Tibial nerve (tissue), 4 donors: Measurements from ENCODE around the gene WASF2.
A peak's percentile ranks its signal among the peaks of the same experiment; 100 is the strongest.

Source experiments
- EP300 ChIP-seq, 2 donors: sonication (generic); formaldehyde crosslinking; IDR thresholded peaks; one replicate each; pipeline ENCODE4 v1.6.1; 2017; ENCODE audit warnings: antibody characterized with exemption in 2 of 2, mild to moderate bottlenecking in 1 of 2
- TF ChIP-seq, protein P1 (sequence below), 5 experiments: fragments of 200-600 bp in 3 of 5; fragments of 450-650 bp in 2 of 5; sonication (generic) in 3 of 5; IDR thresholded peaks; one replicate each; pipeline ENCODE4 v1.5.1; 2016 to 2019; ENCODE audit warnings: antibody characterized with exemption in 5 of 5, mild to moderate bottlenecking in 3 of 5, moderate library complexity in 2 of 5

DNA sequence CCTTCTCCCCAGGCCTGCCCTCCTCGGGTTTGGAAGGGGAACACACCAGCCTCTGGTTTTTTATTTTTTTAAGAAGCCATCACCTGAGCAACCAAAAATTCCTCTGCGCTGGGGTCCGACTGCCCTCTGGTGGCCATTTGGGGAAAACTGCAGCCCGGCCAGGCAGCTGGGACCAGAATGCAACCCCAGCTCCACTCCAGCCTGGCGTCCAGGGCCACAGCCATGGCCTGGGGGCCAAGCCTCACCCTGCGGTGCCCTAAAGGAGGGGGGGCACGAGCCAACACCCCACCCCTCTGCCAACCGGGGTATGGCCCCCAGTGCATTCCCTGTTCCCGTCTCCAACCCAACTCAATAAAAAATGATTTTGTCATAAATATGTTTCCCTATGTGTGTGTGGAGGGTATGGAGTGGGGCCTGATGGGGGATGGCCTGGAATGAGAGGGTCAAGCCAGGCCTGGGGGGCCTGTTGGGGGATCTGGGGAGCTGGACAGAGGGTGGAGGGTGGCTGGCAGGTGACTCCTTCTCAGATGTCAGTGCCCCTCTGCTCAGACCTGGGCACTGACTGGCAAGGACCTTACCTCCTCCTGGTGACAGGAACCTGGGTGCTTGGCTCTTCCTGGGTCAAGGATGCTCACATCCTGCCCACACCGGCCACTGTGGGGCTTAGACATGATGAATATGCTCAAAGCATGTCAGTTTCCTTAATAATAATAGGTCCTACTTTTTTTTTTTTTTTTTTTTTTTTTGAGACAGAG, 94.3 kb downstream of the WASF2 start:
- no peak for TF ChIP-seq EP300 (IDR thresholded peaks at IDR 0.05)
- TF ChIP-seq, protein P1, sequence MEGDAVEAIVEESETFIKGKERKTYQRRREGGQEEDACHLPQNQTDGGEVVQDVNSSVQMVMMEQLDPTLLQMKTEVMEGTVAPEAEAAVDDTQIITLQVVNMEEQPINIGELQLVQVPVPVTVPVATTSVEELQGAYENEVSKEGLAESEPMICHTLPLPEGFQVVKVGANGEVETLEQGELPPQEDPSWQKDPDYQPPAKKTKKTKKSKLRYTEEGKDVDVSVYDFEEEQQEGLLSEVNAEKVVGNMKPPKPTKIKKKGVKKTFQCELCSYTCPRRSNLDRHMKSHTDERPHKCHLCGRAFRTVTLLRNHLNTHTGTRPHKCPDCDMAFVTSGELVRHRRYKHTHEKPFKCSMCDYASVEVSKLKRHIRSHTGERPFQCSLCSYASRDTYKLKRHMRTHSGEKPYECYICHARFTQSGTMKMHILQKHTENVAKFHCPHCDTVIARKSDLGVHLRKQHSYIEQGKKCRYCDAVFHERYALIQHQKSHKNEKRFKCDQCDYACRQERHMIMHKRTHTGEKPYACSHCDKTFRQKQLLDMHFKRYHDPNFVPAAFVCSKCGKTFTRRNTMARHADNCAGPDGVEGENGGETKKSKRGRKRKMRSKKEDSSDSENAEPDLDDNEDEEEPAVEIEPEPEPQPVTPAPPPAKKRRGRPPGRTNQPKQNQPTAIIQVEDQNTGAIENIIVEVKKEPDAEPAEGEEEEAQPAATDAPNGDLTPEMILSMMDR (IDR thresholded peaks at IDR 0.05), result peak; percentile 91 to 98 (median 96)
